HG03196 (cell line): Measurements from ENCODE around the gene KIZ.

Experiments
- ATAC-seq: cut with Tn5 transposase; IDR thresholded peaks from one replicate; pipeline ENCODE4 v1.9.1; 2021; ENCODE audit not compliant: unreplicated experiment

Gene KIZ, protein sequence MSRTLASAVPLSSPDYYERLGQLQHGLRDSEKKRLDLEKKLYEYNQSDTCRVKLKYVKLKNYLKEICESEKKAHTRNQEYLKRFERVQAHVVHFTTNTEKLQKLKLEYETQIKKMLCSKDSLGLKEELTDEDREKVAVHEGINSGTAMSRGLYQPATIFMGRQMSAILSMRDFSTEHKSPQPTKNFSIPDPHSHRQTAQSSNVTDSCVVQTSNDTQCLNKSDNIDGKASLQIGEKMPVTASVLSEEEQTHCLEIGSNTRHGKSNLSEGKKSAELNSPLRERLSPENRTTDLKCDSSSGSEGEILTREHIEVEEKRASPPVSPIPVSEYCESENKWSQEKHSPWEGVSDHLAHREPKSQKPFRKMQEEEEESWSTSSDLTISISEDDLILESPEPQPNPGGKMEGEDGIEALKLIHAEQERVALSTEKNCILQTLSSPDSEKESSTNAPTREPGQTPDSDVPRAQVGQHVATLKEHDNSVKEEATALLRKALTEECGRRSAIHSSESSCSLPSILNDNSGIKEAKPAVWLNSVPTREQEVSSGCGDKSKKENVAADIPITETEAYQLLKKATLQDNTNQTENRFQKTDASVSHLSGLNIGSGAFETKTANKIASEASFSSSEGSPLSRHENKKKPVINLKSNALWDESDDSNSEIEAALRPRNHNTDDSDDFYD

DNA sequence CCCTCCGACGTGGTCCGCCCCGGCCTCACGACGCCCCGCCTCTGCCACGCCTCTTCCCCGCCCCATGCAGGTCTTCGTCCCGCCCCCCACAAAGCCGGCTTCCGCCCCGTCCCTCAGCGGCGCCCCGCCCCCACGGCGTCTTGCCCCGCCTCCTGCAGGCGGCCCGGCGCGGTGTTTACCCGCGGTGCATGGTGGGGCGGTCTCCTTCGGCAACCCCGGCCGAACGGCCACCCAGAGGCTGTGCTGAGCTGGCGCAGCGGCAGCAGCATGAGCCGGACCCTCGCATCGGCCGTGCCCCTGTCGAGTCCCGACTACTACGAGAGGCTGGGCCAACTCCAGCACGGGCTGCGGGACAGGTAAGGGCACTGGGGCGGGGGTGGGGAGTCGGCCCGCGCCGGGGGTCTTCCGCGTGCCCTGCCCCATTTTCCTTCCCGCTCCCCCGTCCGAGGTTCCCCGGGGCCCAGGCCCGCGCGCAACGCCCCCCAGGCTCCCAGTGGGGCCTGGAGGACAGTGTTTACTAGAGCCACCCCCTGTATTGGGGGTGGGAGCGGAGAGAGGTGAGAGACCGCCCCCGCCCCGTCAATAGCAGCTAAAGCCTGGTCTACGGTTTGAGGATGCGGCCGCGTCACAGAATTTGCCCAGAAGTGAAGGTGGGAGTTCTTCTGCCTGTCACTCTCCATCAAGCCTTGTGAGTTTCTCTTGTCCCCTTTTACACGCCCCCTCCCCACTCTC lies at the start of gene KIZ:
KIZ (plus strand) TSS at position 234 of the 732 bp plus-strand sequence; CDS start at position 268, 34 bp downstream.
- peak; percentile 97 for ATAC-seq

DNA sequence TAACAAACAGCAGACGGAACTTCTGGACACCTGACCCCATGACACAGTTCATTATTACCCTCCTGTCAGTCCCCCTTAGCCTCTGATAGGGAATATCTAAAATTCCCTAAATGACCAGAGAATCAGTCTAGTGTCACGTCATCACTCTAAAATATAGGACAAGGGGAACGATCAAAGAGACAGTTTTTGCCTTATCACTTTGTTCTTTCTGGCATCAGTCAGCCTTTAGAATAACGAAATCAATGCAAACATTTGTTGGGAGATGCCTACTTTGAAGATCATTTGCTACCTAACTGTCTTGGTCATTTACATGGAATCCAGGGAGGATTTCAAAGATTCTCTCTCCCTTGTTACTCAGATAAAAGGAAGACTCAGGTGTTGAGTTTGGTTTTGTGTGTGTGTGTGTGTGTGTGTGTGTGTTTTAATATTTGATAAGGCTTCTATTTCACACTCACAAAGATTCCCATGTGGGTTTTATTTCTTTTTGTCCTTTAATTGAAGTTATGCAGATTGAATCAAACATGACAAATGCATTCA lies 48.0 kb upstream of the KIZ start:
- ATAC-seq: no peak

DNA sequence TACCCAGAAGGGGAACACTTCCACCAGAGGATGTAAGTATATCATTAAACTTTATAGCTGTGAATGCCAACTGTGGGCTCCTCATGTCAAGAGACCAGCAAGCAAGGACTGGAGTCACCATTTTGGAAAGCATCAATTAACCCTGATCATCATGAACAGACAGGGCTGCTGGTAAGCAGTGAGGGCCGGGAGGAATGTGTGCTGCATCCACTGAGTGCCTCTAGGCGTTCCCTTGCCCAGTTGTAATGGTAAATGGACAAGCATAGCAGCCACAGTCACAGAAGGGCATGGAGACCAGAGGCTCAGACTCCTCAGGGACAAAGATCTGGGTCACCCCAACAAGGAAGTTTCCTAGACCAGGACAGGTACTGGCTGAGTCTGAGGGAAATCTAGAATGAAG lies 43.3 kb upstream of the KIZ start:
- ATAC-seq: no peak

DNA sequence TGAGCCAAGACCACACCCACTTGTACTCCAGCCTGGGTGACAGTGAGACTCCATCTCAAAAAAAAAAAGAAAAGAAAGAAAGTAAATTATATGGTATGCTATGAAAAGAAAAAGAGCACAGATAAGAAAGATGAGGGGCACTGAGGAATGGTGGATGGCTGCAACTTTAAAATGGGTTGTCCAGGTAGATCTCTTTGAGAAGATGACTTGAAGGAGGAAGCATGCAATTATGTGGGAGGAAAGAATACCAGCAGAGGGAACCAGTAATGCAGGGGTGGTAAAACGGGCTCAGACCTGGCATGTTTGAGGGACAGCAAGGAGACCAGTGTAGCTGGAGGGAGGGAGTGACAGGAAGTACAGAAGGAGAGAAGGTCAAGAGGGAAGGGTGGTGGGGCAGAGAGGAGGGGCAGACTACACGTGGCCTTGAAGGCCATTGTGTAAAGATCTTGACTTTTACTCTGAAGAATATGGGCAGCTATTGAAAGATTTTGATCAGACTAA lies 42.0 kb upstream of the KIZ start:
- no peak for ATAC-seq

DNA sequence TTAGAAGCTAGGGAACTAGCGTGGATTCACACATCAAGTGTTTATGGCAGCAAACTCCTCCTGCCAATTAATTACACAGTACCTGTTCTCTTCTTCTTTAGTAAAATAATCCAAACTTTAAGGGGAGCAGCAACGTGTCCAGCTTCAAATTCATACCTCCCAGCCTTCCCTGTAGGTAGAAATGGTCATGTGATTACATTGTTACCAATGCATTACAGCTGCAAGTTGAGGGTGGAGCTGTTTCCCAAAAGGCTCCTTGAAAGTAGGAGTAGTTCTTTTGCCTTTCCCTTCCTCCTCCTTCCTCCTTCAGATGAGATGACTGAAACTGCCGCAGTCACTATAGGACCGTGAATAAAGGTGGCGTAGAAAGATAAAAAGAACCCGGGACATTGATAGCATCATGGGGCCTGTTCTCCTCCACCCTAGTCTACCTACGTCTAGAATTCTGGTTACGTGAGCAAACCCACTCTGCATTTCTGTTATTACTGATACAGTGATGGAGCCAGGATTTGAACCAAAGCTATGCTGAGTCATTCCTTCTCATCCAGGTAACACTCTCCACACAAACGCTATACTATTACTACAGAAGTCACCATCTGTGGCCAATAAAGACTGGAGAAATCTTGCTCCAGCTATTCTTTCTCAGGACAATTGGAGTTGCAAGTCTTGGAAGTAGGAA lies 37.9 kb upstream of the KIZ start:
- no peak for ATAC-seq

DNA sequence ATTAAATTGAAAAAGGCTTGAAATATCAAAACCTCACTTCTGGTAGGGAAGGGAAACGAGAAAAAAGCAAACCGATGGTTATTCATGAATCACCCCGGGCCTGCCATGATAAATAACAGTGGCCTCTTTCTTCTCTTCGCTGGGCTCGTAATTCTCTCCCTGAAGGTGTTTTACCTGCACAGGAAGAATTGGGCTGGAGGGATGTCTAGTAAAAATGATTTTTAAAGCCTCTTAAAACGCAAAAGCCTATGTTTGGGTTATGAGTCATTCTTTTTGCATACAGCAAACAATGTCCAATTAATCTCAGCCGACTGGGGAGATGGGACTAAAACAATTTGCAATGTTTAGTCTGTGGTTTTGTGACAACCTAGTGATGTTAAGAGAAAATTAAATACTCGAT lies 36.5 kb upstream of the KIZ start:
- ATAC-seq: no peak

DNA sequence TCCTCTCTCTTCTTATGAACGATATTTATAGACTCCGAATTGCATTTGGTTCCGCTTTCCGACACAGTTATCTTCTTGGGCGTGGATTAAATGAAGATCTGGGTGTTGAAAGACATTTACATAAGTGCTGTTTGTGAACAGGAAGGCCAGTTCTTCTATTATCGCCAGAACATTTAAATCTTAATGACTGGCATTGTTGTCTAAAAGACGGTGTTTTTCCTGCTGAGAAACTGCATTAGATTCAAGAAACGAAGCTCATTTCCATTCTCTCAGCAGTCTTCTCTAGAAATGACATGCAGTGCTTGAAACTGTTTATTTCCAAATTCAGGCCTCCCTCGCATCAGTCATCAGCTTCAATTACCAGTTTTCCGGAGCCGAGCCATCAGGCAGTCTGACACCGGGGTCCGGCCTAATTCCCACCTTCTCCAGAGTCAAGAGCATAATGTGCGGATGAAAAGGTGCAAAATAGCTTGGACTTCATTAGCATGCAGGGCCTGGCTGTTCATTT lies 35.7 kb upstream of the KIZ start:
- ATAC-seq: no peak

DNA sequence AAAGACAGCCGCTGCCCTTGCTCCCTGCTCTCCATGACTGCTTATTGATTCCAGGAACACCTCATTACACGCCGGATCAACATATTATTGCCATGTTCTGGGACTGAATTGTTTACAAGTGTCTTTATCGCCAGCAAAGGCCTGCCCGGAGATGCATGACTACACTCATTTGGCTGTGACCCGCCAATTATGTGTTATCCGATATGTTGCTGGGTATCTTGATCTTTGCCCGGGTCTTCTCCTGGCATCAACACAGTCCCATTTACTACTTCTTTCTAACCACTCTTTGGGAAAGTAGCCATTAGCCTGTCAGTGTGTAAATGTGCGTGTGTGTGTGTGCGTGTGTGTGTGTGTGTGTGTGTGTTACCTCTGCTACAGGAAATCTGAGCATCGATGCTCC lies 35.2 kb upstream of the KIZ start:
- ATAC-seq: no peak

DNA sequence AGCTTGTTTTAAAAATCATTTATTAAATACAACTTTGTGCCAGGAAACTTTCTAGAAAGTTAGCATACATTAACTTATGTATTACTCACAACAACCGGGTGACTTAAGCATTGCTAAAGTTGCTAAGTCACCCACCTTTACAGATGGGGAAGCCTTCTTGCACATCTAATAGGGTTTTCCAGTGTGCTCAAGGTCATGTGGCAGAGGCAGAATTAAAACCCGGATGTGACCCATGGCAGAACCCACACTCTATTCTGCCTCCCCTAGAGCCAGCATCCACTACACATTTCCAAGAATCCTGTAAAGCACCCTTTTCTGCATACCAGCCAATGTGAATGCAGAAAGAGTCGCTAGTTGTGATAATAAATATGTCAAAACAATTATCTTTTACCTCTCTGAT lies 33.1 kb upstream of the KIZ start:
- ATAC-seq: no peak

DNA sequence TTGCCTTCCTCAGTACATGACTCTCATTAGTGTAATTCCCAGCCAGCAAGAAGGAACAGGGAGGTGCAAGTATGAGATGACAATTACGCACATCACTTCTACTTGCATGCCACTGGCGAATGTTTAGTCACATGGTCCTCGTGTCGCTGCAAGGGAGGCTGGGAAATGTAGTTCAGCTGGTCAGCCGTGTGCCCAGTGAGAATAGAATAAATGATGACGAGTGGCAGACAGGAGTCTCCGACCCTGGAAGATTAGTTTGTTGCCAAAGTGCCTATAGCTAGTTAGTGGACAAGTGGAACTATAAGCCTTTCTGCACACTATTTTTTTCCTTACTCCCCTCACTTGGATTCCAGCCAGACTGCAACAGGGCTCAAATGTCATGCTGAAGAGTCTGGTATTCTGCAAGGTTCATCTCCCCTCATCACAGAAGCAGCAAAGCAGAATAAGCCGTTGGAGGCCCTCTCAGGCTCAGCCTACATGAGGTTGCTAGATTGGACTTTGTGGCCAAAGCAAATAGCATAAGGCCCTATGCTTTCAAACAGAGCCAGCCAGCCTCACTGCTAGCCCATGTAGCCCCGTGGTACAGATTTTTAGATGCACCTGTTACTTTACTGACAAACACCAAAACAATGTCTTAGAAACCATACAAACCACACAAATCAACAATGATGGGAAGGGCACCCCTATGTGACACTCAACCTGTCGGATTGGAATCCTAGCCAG lies 29.4 kb upstream of the KIZ start:
- no peak for ATAC-seq

DNA sequence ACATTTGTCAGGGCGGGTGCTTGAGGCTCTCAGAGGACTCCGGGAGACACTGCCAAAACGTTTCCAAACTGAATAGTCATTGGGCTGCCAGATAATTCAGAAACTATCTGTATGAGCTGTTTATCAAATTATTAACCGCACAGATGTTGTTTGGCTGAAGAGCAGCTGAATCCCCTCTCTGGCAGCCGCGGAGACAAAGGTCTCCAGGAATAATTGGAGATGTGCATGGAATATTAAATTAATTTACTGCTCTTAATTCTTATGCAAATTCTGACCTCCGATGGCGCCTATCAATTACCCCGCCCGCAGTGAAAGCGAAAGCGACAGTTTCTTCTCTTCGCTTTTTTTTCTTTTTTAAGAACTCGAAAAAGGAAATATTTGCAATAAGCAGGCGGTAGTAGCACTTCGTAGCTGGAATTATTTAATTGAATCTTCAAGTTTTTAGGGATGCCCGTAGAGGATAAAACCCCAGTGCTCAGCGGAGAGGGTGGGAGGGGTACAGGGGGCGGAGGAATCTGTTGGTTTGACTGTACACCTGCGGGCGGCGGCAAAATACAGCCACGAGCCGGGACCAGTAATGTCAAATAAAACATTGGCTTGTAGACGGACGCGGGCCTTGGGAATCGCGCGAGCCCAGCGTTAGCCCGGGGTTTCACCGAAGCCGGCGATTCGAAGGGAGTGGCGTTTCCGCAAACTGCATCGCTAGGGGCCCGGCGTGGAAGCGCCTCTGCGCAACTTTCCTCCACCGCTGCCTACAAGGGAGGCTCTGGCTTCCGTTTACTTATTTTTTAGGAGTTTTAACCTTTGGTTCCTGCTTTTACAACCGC lies 25.9 kb upstream of the KIZ start:
- peak; percentile 37 for ATAC-seq

DNA sequence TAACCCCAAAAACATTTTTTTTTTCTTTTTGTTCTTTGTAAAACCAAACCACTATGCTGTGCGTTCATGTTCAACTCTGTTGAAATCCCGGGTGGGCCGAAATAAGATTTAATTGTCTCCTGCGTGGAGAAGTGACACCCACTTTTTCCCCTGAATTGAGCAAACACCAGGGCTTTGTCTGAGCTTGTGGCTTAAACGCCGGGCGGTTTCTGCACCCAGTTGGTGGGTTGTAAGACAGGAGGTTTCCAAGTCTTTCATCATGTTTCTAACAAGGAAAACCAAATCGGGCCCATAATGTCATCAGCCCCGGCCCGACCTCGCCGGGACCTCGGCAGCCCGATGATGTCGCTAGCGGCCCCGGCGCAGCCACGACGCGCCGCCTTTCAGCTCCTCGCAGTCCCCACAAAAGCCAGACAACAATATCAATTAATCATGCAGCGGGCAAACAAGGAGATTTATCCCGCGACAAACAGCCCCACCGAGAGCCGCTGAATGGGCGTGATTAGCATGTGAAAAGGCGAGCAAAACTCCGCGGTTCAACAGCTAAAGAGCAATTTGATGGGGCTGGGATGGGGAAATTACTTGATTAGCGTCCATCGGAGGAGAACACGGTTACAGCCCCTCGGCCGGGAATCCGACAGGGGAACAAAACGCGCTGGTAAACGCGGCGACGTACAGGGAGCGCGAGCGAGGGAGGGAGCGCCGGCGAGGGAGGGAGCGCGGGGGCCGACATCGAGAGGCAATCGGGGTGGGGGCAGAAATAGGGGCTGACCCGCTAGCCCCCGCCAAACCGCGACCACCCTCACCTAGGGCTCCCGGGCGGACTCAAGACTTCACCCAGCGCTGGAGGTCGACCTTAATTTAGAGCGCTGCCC lies 25.1 kb upstream of the KIZ start:
- no peak for ATAC-seq

DNA sequence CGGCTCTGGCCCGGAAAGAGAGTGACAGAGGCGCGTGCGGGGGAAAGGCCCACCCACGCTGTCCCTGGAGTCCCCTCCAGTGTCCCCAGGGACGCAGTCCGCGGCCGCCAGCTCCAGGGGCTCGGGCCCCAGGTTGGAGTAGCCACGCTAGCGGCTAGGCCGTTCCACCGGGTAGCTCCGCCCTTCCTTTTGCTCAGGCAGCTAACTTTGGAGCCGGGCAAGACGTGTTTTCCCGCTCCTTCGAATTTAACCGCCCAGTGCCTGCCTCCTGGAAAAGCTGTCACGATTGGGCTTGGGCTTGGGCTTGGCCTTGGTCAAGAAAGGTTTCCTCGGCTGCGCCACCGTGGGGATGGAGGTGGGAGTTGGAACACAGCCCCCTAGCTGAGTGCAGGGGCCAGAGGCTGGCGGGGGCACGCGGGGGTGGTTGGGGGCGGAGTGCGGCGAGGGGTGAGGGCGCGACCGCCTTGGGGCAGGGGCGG lies 24.4 kb upstream of the KIZ start:
- ATAC-seq: no peak

DNA sequence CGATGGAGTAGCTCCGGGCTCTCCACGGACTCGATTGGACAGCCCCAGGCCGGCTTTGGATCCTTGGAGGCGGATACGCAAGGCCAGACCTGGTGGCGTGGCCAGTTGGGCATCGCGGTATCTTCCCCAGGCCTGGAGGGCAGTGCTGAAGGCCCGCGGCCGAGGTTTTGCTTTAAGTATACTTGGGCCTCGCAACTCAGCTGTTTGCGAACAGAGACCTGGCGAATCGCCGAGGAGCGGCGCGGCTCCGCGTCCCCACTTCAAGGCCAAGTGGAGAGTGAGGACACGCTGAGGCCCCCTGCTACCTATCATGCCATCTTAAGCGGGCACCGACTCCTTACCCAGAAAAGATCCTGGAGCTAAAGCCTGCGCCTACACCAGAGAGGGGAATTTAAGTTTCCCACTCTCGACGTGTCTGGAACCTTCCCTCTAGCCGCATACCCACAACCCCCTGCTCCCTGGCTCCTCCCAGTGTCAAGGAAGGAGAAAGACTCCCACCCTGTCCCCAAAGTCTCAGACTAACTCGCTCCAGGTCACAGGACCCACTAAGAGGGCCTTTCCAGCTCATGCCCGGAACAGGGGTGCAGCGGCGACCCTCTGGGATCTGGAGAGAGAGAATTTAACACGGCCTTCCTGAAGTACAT lies 23.8 kb upstream of the KIZ start:
- ATAC-seq: no peak

DNA sequence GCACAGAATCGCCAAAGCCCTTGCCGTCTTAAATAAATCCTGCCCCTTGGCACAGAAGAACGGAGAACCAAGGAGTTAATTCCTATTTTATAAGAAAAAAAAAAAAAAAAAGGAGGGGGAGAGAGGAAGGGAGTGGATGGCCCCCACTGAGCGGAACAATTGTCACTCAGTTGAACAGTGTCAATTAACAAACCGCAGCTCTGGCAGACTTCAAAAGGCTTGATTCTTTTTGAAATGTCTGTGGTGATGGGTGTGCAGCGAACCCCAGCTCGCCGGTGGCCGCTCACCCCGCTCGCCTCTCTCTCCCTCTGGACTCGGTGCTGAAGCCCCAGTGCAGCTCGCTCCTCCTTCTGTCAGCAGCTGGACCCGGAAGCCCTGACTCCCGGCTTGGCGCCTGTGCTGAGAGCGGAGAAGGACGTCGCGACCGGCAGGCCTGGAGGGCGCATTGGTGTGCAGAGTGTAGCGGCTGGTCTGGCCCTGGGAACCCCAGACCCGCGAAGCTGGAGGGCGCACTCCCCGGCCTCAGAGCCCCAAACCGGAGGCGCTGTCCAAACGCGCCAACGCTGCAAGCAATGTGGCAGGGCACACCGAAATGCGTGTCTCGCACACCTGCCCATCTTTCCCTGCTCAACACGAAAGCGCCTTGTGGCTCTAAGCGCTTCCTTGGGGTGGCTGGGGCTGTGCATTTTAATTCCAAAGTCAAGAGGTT lies 23.1 kb upstream of the KIZ start:
- ATAC-seq: no peak

DNA sequence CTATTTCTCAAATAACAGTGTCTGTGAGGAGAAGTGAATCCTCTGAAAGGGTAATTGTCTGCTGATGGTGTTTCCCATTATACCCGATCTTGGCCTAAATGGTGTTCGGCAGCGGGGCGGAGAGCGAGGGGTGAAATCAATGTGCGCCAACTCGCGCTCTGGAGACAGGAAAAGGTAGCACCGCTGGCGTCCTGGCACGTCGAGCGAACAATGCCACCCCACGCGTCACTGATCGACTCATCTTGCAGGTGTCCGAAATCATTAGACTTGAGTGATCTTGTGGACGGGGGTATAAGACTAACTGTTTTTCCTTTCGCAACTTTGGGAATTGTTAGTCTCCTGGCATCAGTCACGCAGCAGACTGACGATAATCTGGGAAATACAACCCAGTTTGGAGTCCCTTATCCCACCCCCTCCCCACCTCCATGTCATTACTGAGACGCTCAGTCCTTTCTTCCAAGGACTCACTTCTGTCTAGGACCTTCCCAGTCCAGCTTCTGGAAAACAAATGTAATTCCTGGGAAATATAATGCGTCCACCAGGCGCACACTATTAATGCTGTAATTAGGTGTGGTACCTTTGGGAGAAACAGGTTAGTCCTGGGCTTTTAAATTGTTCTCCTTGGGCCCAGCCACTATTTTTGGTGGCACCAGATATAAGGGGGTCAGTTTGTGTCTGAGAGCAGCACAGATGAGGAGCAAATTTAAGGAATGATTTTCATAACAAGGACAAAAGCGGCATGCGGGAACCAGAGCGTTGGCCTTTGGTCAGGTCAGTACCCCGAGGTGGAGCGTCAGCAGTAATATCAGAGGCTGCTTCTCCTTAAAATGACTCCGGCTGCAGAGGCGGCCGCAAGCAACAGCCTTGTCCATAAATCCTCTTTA lies 22.1 kb upstream of the KIZ start:
- no peak for ATAC-seq
